Hepatocyte (in vitro differentiated cells): ENCODE data around the gene ADAMTS7. TPM values are rescaled to one million over a fixed set of nuclear protein-coding genes. Genes with fewer than 3 reads are reported as not detected.
"Not testable (repeated sequence)": the region's sequence is repeated elsewhere in the genome, so short reads cannot be mapped to it uniquely, and the experiment has no call there.

Source experiments
- DNase-seq: peaks from one replicate; pipeline ENCODE4 v3.0.0-alpha.2; 2016; ENCODE audit warnings: low spot score
- H2AFZ ChIP-seq: fragments of 200-600 bp; sonication (generic); 2 replicates; pipeline ENCODE4 v1.6.0; 2016; ENCODE audit warnings: antibody characterized with exemption, mild to moderate bottlenecking
- H3K27ac ChIP-seq: fragments of 200-600 bp; sonication (generic); 2 replicates; pipeline ENCODE4 v1.5.1; 2016; ENCODE audit warnings: mild to moderate bottlenecking
- H3K27me3 ChIP-seq: fragments of 200-600 bp; sonication (generic); 2 replicates; pipeline ENCODE4 v1.6.1; 2016
- H3K36me3 ChIP-seq: fragments of 200-600 bp; sonication (generic); replicated peaks from 2 replicates; pipeline ENCODE4 v1.5.1; 2016; ENCODE audit warnings: low read depth; ENCODE audit not compliant: insufficient read depth
- H3K4me1 ChIP-seq: fragments of 200-600 bp; sonication (generic); 2 replicates; pipeline ENCODE4 v1.5.1; 2016; ENCODE audit warnings: mild to moderate bottlenecking, moderate library complexity; ENCODE audit not compliant: insufficient read depth
- H3K4me2 ChIP-seq: fragments of 200-600 bp; sonication (generic); 2 replicates; pipeline ENCODE4 v1.6.0; 2016
- H3K4me3 ChIP-seq: fragments of 200-600 bp; sonication (generic); 2 replicates; pipeline ENCODE4 v1.5.1; 2016; ENCODE audit warnings: mild to moderate bottlenecking
- H3K79me2 ChIP-seq: fragments of 200-600 bp; sonication (generic); 2 replicates; pipeline ENCODE4 v1.6.0; 2017; ENCODE audit warnings: mild to moderate bottlenecking
- H3K9me2 ChIP-seq: fragments of 200-600 bp; sonication (generic); replicated peaks from 2 replicates; pipeline ENCODE4 v1.6.0; 2017; ENCODE audit warnings: mild to moderate bottlenecking; ENCODE audit not compliant: insufficient read depth
- H3K9me3 ChIP-seq: fragments of 200-600 bp; sonication (generic); 2 replicates; pipeline ENCODE4 v1.5.1; 2016; ENCODE audit warnings: low read depth, mild to moderate bottlenecking
- H4K20me1 ChIP-seq: fragments of 200-600 bp; sonication (generic); 2 replicates; pipeline ENCODE4 v1.6.0; 2016; ENCODE audit warnings: mild to moderate bottlenecking; ENCODE audit not compliant: insufficient read depth, poor library complexity, severe bottlenecking
- CTCF ChIP-seq: fragments of 200-600 bp; sonication (generic); IDR thresholded peaks from 2 replicates; pipeline ENCODE4 v1.5.1; 2016; ENCODE audit warnings: antibody characterized with exemption, mild to moderate bottlenecking; ENCODE audit not compliant: poor library complexity
- EZH2 ChIP-seq: fragments of 200-600 bp; sonication (generic); IDR thresholded peaks from 2 replicates; pipeline ENCODE4 v1.6.1; 2016; ENCODE audit warnings: antibody characterized with exemption, mild to moderate bottlenecking, borderline replicate concordance
- EZH2phosphoT487 ChIP-seq: fragments of 200-600 bp; sonication (generic); IDR thresholded peaks from one replicate; pipeline ENCODE4 v1.6.1; 2018; ENCODE audit warnings: antibody characterized with exemption, mild to moderate bottlenecking, low read depth, moderate library complexity; ENCODE audit not compliant: unreplicated experiment, severe bottlenecking
- WGBS: methylation state at CpG from one replicate; pipeline ENCODE4 v1.1.6; 2016; ENCODE audit warnings: low lambda C conversion rate; ENCODE audit errors: missing lambda C conversion rate; 5-methylcytosine and 5-hydroxymethylcytosine counted together
- polyA plus RNA-seq: library from polyadenylated mRNA; unstranded; fragments of >200 nt; fragmentation: Nextera tagmentation; extraction: Ambion mirVana; gene quantifications from 2 replicates; pipeline ENCODE4 v1.2.1, GENCODE V29; 2016
- total RNA-seq: library from RNA; depleted of rRNA; stranded (reverse); fragments of >200 nt; gene quantifications from 2 replicates; pipeline ENCODE4 v1.2.3, GENCODE V29; 2014

The ADAMTS7 gene
- total and polyA plus RNA-seq, 2 experiments from 2014 or later: 12.1 to 14.7 TPM

GRCh38 chr15:78795043-78795442 lies 16.2 kb downstream of the ADAMTS7 start:
- Histone ChIP-seq H3K9me3 (no peaks in the 10 kb centered on the region), H3K36me3 (no peaks in the 10 kb centered on the region), H3K4me1 (no peaks in the 10 kb centered on the region), H3K4me2 (no peak overlapping the region), H3K27me3 (no peaks in the 10 kb centered on the region), H3K27ac (no peak overlapping the region), H3K4me3 (no peak overlapping the region), H3K79me2 (no peaks in the 10 kb centered on the region), H3K9me2 (no peaks in the 10 kb centered on the region), H4K20me1 (no peaks in the 10 kb centered on the region), H2AFZ (no peak overlapping the region)
- TF ChIP-seq EZH2phosphoT487: no peak
- no peak for TF ChIP-seq EZH2
- no peak for TF ChIP-seq CTCF
- DNase-seq: no peak

- not testable (repeated sequence) for H3K9me2 ChIP-seq, H3K36me3 ChIP-seq, H3K4me1 ChIP-seq, H2AFZ ChIP-seq, H3K9me3 ChIP-seq, DNase-seq, H3K79me2 ChIP-seq, H4K20me1 ChIP-seq, H3K27ac ChIP-seq, H3K4me3 ChIP-seq, H3K27me3 ChIP-seq, H3K4me2 ChIP-seq
- WGBS: 95% methylated on average over 4 of the region's 4 CpGs
Observed at GRCh38 chr15:78794446-78794845, 16.8 kb downstream of the ADAMTS7 start.

- H3K36me3 ChIP-seq: no peaks in the 10 kb centered on the region
- 81% methylated on average over 4 of the region's 4 CpGs for WGBS
Observed at GRCh38 chr15:78791357-78791756, 19.9 kb downstream of the ADAMTS7 start.

GRCh38 chr15:78790027-78790426 lies 21.2 kb downstream of the ADAMTS7 start:
- H3K4me3 ChIP-seq: no peak overlapping the region

More at GRCh38 chr15:78791357-78791756, 19.9 kb downstream of the ADAMTS7 start:
- no peaks in the 10 kb centered on the region for H3K9me3 ChIP-seq
- no peaks in the 10 kb centered on the region for H4K20me1 ChIP-seq
- DNase-seq: no peak
- TF ChIP-seq CTCF (no peak), EZH2 (no peak), EZH2phosphoT487 (no peak)
- H3K4me2 ChIP-seq: no peak overlapping the region
- H3K4me3 ChIP-seq: no peak overlapping the region
- H3K9me2 ChIP-seq: no peaks in the 10 kb centered on the region
- no peaks in the 10 kb centered on the region for H3K4me1 ChIP-seq
- H3K27me3 ChIP-seq: no peaks in the 10 kb centered on the region
- no peak overlapping the region for H3K27ac ChIP-seq
- no peak overlapping the region for H2AFZ ChIP-seq
- no peaks in the 10 kb centered on the region for H3K79me2 ChIP-seq

More at GRCh38 chr15:78790027-78790426, 21.2 kb downstream of the ADAMTS7 start:
- no peaks in the 10 kb centered on the region for H4K20me1 ChIP-seq
- no peak overlapping the region for H2AFZ ChIP-seq
- no peaks in the 10 kb centered on the region for H3K79me2 ChIP-seq
- no peak overlapping the region for H3K4me2 ChIP-seq
- no peak overlapping the region for H3K27ac ChIP-seq
- TF ChIP-seq EZH2 (no peak), CTCF (no peak), EZH2phosphoT487 (no peak)
- no peak for DNase-seq
- no peaks in the 10 kb centered on the region for H3K27me3 ChIP-seq
- H3K9me3 ChIP-seq: no peaks in the 10 kb centered on the region
- WGBS: 84% methylated on average over 4 of the region's 4 CpGs
- H3K9me2 ChIP-seq: no peaks in the 10 kb centered on the region
- H3K36me3 ChIP-seq: no peaks in the 10 kb centered on the region
- no peaks in the 10 kb centered on the region for H3K4me1 ChIP-seq
